Smooth muscle cell (in vitro differentiated cells): ENCODE results near the gene ZNF695. TPM values are rescaled to one million over a fixed set of nuclear protein-coding genes. Genes with fewer than 3 reads are reported as not detected.
"Not testable (repeated sequence)": the region's sequence is repeated elsewhere in the genome, so short reads cannot be mapped to it uniquely, and the experiment has no call there.

Experiments
- DNase-seq: peaks from one replicate; lab custom pipeline; 2025; ENCODE audit not compliant: unreplicated experiment; lab: John Stamatoyannopoulos, UW
- H2AFZ ChIP-seq: fragments of 200-600 bp; sonication (generic); 2 replicates; pipeline ENCODE4 v1.6.0; 2016; ENCODE audit warnings: antibody characterized with exemption, low read depth, mild to moderate bottlenecking
- H3F3A ChIP-seq: fragments of 200-600 bp; sonication (generic); 2 replicates; pipeline ENCODE4 v1.6.0; 2017; ENCODE audit warnings: antibody characterized with exemption, low read depth
- H3K27ac ChIP-seq: fragments of 200-600 bp; sonication (generic); 2 replicates; pipeline ENCODE4 v1.5.1; 2016; ENCODE audit warnings: low read depth, mild to moderate bottlenecking
- H3K27me3 ChIP-seq: fragments of 200-600 bp; sonication (generic); 2 replicates; pipeline ENCODE4 v1.6.1; 2016; ENCODE audit warnings: low read depth, mild to moderate bottlenecking
- H3K36me3 ChIP-seq: fragments of 200-600 bp; sonication (generic); 2 replicates; pipeline ENCODE4 v1.5.1; 2016; ENCODE audit warnings: low read depth
- H3K4me1 ChIP-seq: fragments of 200-600 bp; sonication (generic); 2 replicates; pipeline ENCODE4 v1.5.1; 2016; ENCODE audit warnings: low read depth
- H3K4me2 ChIP-seq: fragments of 200-600 bp; sonication (generic); 2 replicates; pipeline ENCODE4 v1.6.0; 2016; ENCODE audit warnings: mild to moderate bottlenecking
- H3K4me3 ChIP-seq: fragments of 200-600 bp; sonication (generic); 2 replicates; pipeline ENCODE4 v1.5.1; 2016; ENCODE audit warnings: mild to moderate bottlenecking
- H3K79me2 ChIP-seq: fragments of 200-600 bp; sonication (generic); 2 replicates; pipeline ENCODE4 v1.6.0; 2016; ENCODE audit warnings: low read depth, mild to moderate bottlenecking
- H3K9ac ChIP-seq: fragments of 200-600 bp; sonication (generic); 2 replicates; pipeline ENCODE4 v1.6.0; 2016; ENCODE audit warnings: low read depth
- H3K9me3 ChIP-seq: fragments of 200-600 bp; sonication (generic); replicated peaks from 2 replicates; pipeline ENCODE4 v1.5.1; 2016; ENCODE audit warnings: low read depth
- H4K20me1 ChIP-seq: fragments of 200-600 bp; sonication (generic); 2 replicates; pipeline ENCODE4 v1.6.0; 2016; ENCODE audit warnings: low read depth
- CTCF ChIP-seq: fragments of 200-600 bp; sonication (generic); IDR thresholded peaks from 2 replicates; pipeline ENCODE4 v1.5.1; 2017; ENCODE audit warnings: borderline replicate concordance, mild to moderate bottlenecking, antibody characterized with exemption; ENCODE audit not compliant: insufficient read depth, poor library complexity, severe bottlenecking
- WGBS: methylation state at CpG from one replicate; pipeline ENCODE4 v1.1.7; 2016; ENCODE audit warnings: low lambda C conversion rate; 5-methylcytosine and 5-hydroxymethylcytosine counted together
- polyA plus RNA-seq: library from polyadenylated mRNA; unstranded; fragments of >200 nt; fragmentation: Nextera tagmentation; extraction: Ambion mirVana; gene quantifications from 2 replicates; pipeline ENCODE4 v1.2.1, GENCODE V29; 2016
- total RNA-seq: library from RNA; depleted of rRNA; stranded (reverse); fragments of >200 nt; gene quantifications from 2 replicates; pipeline ENCODE4 v1.2.3, GENCODE V29; 2014

Gene ZNF695
- total and polyA plus RNA-seq, 2 experiments from 2014 or later: 0.54 to 2.7 TPM

GRCh38 chr1:247024658-247025057, 16.8 kb upstream of the ZNF695 start:
- not testable (repeated sequence) for DNase-seq, H3K79me2 ChIP-seq, H3K4me3 ChIP-seq, H3K36me3 ChIP-seq, H3F3A ChIP-seq, H3K9me3 ChIP-seq, H3K4me2 ChIP-seq, H4K20me1 ChIP-seq, H3K27ac ChIP-seq, H3K9ac ChIP-seq, H3K4me1 ChIP-seq, H2AFZ ChIP-seq, H3K27me3 ChIP-seq
- WGBS: 89% methylated on average over 5 of the region's 5 CpGs

GRCh38 chr1:247013391-247013790, 5.5 kb upstream of the ZNF695 start:
- H3K79me2 ChIP-seq: no peaks in the 10 kb centered on the region
- H3K9me3 ChIP-seq: no peaks in the 10 kb centered on the region
- no peak overlapping the region for H3K27ac ChIP-seq
- no peaks in the 10 kb centered on the region for H3K4me1 ChIP-seq
- no peak for DNase-seq
- H3K4me3 ChIP-seq: no peak overlapping the region
- no peaks in the 10 kb centered on the region for H3F3A ChIP-seq
- no peaks in the 10 kb centered on the region for H3K36me3 ChIP-seq
- H4K20me1 ChIP-seq: no peaks in the 10 kb centered on the region
- no peak overlapping the region for H2AFZ ChIP-seq
- no peak for TF ChIP-seq CTCF
- H3K27me3 ChIP-seq: no peaks in the 10 kb centered on the region
- H3K9ac ChIP-seq: no peak overlapping the region
- WGBS: 91% methylated on average over 6 of the region's 6 CpGs
- H3K4me2 ChIP-seq: no peak overlapping the region

- Histone ChIP-seq H3K27ac (no peak overlapping the region), H3K4me2 (peak overlapping the region; percentile 91), H2AFZ (peak overlapping the region; percentile 91), H3K4me1 (peaks cover 5% of the 10 kb centered on the region), H3K27me3 (no peaks in the 10 kb centered on the region), H3K9ac (no peak overlapping the region), H3F3A (no peaks in the 10 kb centered on the region), H3K4me3 (peak overlapping the region; percentile 84), H3K79me2 (peaks cover 33% of the 10 kb centered on the region), H3K9me3 (no peaks in the 10 kb centered on the region), H4K20me1 (no peaks in the 10 kb centered on the region), H3K36me3 (peaks cover 12% of the 10 kb centered on the region)
- no peak for DNase-seq
- TF ChIP-seq CTCF: no peak
- WGBS: 91% methylated on average over 13 of the region's 13 CpGs
These were observed 546 bp upstream of the ZNF695 start for GRCh38 chr1:247008406-247008799.

GRCh38 chr1:247004081-247004480, 3.8 kb downstream of the ZNF695 start:
- 97% methylated on average over 6 of the region's 6 CpGs for WGBS
- H3F3A ChIP-seq, H3K9me3 ChIP-seq, H2AFZ ChIP-seq, H3K4me3 ChIP-seq, DNase-seq, H3K27ac ChIP-seq, H4K20me1 ChIP-seq, H3K4me2 ChIP-seq, H3K9ac ChIP-seq, H3K27me3 ChIP-seq, H3K4me1 ChIP-seq: not testable (repeated sequence)
- Histone ChIP-seq H3K79me2 (peaks cover 58% of the 10 kb centered on the region), H3K36me3 (peaks cover 12% of the 10 kb centered on the region)

GRCh38 chr1:246989901-246990300, 18.0 kb downstream of the ZNF695 start:
- H3K9me3 ChIP-seq: peaks cover 62% of the 10 kb centered on the region
- no peaks in the 10 kb centered on the region for H3K4me1 ChIP-seq
- no peaks in the 10 kb centered on the region for H4K20me1 ChIP-seq
- DNase-seq: no peak
- H3K9ac ChIP-seq: no peak overlapping the region
- WGBS: 95% methylated on average over 2 of the region's 2 CpGs
- no peak overlapping the region for H3K4me2 ChIP-seq
- no peak overlapping the region for H3K4me3 ChIP-seq
- no peaks in the 10 kb centered on the region for H3K79me2 ChIP-seq
- H2AFZ ChIP-seq: no peak overlapping the region
- TF ChIP-seq CTCF: no peak
- H3K27me3 ChIP-seq: no peaks in the 10 kb centered on the region
- H3K27ac ChIP-seq: no peak overlapping the region
- peaks cover 48% of the 10 kb centered on the region for H3K36me3 ChIP-seq
- H3F3A ChIP-seq: no peaks in the 10 kb centered on the region
